GM15510 (cell line): Measurements from ENCODE around the gene SLK.

Experiments used
- POLR2A ChIP-seq: IDR thresholded peaks from 3 replicates; pipeline ENCODE4 v1.6.1; 2011; ENCODE audit warnings: borderline replicate concordance; ENCODE audit not compliant: insufficient read length; ENCODE audit errors: extremely low read depth

Gene SLK

DNA sequence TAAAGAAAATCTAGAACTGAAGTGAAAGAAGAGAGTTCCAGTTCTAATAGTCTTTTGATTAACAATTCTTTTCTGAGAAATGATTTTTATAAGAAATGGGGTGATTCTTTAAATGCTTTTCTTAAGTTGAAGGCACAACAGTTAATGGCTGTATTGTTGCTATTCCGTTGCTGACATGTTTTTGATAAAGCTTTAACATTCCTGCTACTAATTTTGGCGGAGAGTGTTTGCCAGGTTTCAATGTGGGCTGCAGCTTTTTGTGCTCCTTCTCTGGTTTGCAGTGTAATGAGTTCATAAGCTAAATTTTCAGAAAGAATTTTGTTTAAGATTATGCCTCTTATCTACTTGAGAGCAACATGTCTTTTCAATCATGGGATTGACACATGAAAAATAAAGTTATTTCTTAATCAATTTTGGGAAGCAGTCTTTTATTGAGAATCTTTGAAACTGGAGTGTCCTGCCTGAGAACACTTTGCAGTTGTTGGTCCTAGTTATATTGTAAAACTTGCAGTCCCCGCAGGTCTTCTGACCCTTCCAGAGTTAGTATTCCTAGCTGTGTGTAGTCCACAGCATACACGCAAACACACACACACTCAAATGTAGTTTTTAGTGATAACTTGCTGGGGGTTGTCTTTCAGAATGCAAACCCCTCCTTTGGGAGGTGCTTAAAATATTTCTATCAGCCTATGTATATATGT is 62.0 kb downstream of the SLK start:
- no peak for TF ChIP-seq POLR2A

DNA sequence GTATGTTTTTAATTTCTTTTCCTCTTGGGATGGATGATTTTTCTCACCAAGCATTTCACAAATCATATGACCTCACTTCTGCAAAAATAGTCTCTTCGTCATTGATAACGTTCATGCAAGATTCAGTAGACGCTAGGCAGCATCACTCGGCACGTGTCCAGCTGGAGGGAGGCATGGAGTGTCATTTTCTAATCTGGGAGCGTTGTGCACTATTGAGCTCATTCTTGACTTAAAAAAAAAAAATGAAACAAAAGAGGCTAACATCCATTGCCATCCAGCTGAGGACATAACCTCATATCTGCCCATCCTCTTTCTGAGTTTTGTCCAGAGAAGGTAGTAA is 62.6 kb downstream of the SLK start:
- no peak for TF ChIP-seq POLR2A

DNA sequence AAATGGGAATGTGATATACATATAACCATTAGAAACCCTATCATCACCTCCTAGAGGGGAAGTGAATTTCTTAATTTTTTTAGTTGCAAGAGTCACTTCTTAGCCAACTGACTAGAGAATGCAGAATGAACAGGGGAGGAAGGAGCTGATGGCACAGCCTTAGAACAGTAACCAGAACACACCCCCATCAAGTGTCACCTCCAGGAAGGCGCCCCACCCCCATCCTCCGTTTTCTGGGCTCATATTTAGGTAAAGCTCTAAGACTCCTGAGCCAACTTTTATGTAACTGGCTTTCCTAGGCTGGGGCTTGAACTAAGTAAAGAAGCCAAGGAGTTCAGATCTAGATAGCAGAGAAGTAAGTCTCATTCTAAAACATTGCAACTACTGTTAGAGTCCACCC is 64.7 kb downstream of the SLK start:
- no peak for TF ChIP-seq POLR2A

DNA sequence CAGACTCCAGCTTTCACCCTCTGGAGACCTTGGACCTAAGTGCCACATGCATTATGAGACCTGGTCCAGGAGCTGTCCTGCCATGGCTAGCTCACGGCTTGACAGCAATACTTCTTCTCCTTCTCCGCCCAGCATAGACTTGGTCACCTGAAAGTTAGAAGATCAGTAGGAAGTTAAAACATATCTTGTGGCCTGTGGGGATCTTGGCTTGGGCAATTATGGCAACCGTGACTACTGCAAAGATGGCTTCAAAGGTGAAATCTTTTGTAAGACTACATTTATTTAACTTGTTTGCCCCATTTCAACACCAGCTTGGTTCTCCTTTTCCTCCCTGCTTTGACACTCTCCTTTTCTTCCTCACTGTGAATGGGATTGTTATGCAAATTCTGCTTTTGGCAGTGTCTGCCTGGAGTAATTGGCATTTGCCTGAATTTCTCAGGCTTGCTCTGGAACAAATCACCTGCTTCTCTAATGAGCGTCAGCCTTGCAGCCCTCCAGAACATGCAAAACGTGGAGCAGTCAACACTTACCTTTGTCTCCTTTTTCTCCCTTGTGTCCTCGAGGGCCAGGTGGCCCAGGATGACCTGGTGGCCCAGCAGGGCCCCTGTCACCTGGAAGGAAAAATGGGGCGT is 65.3 kb downstream of the SLK start:
- TF ChIP-seq POLR2A, result no peak

DNA sequence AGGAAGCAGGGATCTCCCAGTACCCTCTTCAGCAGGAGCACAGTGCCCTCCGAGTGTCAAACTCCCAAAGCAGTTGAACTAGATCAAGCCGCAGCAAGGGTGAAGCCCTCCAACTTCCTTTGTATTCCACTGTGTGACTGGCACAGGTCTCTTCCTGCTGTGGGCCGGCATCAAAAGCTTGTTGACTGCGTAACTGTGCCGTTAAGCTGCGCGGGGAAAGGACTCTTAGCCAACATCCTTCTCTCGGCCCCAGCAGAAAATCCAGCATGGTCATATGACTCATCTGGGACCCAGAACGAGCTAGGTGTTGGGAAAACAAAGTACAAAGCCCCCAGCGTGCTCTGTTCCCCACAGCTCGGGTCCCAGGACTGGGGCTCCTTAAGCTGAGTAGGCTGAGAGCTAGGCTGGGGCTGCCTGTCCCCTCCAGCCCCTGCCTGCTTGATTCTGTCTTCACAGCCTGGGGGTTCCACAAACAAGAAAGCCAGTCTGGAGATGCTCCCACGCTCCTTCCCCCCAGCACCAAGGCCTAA is 66.5 kb downstream of the SLK start:
- TF ChIP-seq POLR2A, result no peak

DNA sequence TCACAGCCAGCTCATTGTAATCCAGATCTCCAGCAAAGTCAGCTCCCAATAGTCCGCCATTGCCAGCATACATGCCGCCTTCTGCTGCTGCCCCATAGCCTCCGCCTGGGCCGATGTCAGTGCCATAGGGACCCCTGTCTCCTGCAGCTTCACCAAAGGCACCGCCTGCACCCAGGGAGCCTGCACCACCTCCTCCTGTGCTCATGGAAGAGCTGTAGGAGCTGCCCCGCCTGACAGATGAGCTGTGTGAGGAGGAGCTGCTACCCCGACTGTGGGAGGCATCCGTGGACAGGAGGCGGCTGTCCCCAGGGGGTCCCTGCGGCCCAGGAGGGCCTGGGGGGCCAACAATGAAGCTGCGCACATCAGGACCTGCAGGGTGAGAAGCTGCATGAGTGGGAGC is 67.0 kb downstream of the SLK start:
- TF ChIP-seq POLR2A, result no peak

DNA sequence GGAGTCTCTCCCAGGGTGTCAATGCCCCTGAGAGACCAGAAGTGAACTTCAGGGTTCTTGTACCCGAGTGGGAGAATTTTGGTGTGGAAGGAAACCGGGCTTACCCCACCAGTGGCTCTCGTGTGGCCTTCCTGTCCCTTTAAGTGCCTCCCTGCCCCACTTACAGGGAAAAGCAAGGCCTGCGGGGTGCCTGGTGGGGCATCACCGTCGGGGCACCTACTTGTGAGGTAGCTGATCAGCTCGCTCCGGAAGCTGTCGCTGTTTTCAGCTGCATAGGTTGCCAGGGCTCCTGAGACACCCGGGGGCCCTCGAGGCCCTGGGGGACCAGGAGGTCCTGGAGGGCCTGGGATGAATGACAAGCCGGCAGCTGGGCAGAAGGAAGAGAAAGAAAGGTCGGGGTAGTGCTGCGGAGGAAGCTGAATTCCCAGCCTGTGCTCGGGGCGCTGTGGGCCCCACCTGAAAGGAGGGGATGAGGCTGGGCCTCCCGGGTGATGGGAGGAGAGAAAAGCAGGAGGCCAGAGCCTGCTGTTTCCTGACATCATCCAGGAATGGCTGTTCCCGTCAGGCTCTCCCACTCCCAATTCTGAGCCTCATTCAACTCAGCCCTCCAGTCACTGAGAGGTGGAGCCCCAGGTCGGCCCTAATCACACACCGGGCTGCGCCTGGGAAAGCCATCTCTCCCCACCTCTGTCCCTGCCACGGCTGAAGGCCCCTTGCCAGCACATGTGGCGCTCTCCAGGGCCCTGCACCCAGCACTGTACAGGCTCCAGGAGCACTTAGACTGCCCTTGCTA is 67.7 kb downstream of the SLK start:
- TF ChIP-seq POLR2A, result no peak

DNA sequence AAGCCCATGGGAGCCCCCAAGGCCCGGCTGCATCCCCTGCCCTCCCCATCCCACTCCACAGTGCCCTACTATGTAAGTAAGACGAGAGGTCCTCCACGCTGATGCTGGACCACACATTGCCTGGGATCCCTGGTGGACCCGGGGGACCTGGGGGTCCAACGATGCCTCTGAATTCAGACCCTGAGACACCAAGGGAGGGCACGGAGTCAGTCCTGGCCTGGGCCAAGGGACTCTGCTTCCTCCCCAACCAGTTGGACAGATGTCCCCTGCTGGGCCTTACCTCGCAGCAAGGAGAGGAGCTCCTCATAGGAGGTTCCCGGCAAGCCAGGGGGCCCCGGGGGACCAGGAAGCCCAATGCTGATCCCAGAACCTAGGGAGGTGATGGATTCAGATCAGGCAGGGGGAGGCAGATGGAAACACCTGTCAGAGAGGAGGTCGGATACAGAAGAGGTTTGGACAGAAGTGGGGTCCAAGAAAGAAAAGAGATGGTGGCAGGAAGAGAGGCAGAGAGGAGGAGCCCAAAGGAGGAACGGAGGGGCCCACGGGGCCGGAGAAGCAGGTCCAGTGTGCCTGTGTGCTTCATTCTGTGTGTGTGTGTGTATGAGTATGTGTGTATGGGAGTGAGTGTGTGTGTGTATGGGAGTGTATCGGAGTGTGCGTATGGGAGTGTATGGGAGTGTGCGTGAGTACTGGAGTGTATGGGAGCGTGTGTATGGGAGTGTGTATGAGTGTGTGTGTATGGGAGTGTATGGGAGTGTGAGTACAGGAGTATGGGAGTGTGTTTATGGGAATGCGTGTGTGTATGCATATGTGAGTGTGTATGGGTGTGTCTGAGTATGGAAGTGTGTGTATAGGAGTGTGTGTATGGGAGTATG is 68.5 kb downstream of the SLK start:
- no peak for TF ChIP-seq POLR2A

DNA sequence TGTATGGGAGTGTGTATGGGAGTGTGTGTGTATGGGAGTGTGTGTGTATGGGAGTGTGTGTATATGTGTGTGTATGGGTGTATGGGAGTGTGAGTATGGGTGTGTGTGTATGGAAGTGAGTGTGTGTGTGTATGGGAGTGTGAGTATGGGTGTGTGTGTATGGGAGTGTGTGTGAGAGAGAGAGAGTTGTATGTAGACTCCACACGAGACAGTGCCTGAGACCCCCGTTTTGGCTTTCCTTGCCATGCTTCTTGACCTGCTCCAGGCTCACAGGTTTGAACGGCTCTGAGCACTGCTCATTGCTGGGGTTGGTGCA is 69.1 kb downstream of the SLK start:
- no peak for TF ChIP-seq POLR2A

DNA sequence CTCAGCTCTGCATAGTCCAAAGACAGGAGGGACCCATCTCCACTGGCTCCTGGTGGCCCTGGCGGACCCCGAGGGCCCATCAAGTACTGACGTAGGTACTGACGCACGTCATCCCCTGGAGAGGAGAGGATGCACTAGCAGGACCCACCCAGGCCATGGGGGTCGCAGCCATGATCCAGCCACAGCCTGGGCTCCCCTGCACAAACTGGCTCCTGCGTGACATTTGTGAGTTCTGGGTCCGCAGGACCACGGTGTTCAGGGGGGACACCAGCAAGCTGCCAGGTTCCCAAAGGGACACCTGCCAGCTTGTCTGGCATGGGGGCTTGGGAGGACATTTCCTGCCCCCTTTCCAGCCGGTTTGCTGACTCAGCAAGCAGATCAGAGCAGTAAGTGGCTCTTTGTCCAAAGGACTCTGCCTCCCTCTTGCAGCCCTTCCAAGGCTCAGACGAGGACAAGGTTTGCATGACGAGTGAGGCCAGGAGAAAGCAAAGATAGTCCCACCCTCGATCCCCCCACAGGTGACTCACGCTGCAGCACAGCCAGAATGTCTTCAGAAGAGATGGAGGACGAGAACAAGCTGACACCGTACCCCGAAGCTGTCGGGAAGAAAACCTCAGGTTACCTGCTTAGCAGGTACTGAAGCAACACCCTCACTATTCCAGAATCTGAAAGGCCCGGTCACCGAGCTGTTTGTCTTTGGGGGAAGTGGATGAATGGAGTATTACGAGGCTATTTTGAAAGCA is 69.7 kb downstream of the SLK start:
- no peak for TF ChIP-seq POLR2A

DNA sequence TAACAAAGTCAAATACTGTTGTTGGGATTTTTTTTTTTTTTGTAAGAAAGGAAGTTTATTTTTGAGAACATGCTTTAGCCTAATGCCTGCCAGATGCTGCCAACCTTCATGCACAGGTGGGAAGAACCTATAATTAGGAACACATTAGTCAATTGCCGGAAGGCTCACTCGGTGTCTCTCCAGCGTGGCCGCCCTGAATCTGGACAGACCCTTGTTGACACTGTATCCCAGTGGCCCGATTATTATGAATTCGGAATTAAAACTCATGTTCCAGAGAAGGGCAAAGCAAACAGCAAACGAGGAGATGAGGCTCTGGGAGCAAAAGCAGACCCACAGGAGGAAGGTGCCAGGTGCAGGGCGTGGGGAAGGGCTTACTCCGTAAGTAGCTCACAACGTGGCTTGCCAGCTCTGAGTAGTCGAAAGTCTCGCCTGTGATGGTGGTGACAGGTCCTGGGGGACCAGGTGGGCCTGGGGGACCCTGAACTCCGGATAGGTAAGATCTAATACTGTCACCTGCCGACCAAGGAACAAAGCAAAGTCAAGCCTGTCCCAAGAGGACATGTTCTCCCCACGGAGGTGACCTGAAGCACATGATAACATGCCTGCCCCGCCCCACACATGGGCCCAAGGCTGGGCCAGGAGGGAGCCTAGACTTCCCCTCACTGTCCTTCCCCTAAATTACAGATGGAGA is 70.5 kb downstream of the SLK start:
- no peak for TF ChIP-seq POLR2A

DNA sequence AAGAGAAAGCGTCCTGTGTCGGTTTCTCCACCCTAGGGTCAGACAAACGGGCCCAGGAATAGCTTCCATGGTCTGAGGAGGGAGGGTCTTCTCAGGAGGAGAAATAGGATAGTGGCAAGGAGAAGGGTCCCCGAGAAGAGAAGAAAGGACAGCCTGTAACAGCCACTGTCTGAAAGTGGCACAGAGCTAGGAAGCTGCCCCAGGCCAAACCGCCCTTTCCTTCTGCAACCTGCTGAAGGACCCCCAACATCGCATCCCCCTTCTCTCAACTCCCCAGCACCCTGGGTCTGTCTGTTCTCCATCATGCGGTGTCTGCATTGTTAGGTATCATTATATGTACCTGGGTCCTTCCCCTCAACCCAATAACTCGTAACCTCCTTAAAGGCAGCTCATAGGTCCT is 71.6 kb downstream of the SLK start:
- no peak for TF ChIP-seq POLR2A

DNA sequence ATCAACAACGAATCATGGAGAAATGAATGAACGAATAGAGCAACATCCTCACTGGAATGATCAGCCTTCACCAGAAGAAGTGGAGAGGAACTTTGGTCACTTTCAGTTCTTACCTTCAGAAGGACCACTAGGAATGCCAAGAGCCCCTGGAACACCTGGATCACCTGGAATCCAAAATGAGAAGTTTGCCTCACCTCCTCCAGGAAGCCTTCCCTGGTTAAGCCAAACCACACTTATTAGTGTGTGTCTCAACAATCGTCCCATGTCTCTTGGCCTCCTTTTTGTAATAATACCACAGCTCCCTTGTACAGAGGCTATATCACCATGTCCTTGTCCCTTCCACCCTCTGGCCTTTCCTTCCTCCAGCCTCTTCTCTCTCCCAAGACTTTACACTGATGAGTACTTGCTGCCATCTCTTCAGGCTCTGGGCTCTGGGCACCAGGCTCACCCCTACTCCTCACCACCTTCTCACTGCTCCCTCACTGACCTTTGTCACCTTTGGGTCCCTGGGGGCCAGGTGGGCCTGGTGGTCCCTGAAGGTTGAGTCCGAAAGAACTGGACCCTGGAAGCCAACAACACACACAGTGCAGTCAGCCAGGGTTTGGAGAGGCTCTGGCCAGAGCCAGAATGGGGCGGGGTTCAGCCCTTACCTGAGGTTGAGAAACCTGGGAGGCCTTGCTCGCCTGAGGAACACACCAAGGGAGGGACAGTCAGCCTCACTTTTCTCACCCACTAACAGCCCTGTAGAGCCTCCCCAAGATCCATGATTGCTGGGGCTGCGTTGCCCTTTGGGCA is 72.2 kb downstream of the SLK start:
- TF ChIP-seq POLR2A, result no peak

DNA sequence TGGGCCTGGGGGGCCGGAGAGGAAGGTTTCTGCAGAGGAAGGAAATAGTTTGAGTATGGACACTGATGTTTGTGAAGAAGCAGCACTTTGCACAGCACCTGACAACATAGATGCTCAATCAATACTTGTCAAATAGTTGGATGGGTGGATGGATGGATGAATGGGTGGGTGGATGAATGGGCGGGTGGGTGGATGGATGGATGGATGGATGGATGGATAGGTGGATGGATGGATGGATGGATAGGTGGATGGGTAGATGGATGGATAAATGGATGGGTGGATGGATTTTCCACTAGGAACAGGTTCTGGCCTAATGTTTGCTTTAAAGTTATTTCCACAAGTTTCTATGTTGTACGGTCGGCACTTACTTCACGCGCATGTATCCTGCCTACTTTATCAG is 73.4 kb downstream of the SLK start:
- TF ChIP-seq POLR2A, result no peak
